ENCODE measurements around the gene FOSL1. TPM values are rescaled to one million over a fixed set of nuclear protein-coding genes. Genes with fewer than 3 reads are reported as not detected.

FOSL1 gene
- total RNA-seq, 1 experiment from 2014 or later = 125 TPM

GRCh38 chr11:65919573-65920371 lies 19.6 kb upstream of the FOSL1 start:
- Histone ChIP-seq H3K4me3 (replicated peaks in 1 of 2; ENCODE audit: low read depth in 1 of 2, low read length in 2 of 2) (peak overlapping the region; percentile 74 to 94), H3K36me3 (ENCODE audit: control insufficient read depth in 1 of 2, insufficient read depth in 2 of 2, low read length in 2 of 2) (peaks cover 5 to 27% of the 10 kb centered on the region in 2 experiments; a peak in 3 of 4 replicates), H3K27me3 (ENCODE audit: insufficient read depth, low read length) (no peaks in the 10 kb centered on the region), H2AFZ (ENCODE audit: low read depth, low read length, poor library complexity, severe bottlenecking) (no peak overlapping the region), H3K9me3 (ENCODE audit: control insufficient read depth in 1 of 2, insufficient read depth in 1 of 2, low read depth in 1 of 2, low read length in 2 of 2) (no peaks in the 10 kb centered on the region), H3K9ac (ENCODE audit: low read length) (peak overlapping the region; percentile 80), H3K4me2 (ENCODE audit: low read length) (peak overlapping the region; percentile 96), H3K4me1 (ENCODE audit: control insufficient read depth in 1 of 2, insufficient read depth in 2 of 2, low read length in 2 of 2) (peaks cover 35 to 47% of the 10 kb centered on the region in 2 experiments), H3K79me2 (ENCODE audit: insufficient read depth, low read length) (peaks cover 44% of the 10 kb centered on the region), H3K9me2 (ENCODE audit: insufficient read depth) (no peaks in the 10 kb centered on the region), H3K27ac (ENCODE audit: low read depth, low read length) (peak overlapping the region; percentile 71), H4K20me1 (ENCODE audit: insufficient read depth) (no peaks in the 10 kb centered on the region)
- no peak for TF ChIP-seq POLR2AphosphoS5 (IDR thresholded peaks at IDR 0.05; ENCODE audit: low read depth, low read length)
- no peak for TF ChIP-seq CEBPB (IDR thresholded peaks at IDR 0.05; ENCODE audit: low read depth)
- TF ChIP-seq YY1 (IDR thresholded peaks at IDR 0.05; ENCODE audit: extremely low read depth, insufficient replicate concordance, low read depth, low read length) = no peak
- TF ChIP-seq EGR1 (IDR thresholded peaks at IDR 0.05; ENCODE audit: low read depth) = no peak
- TF ChIP-seq FOSL1 (IDR thresholded peaks at IDR 0.05; ENCODE audit: low read depth) = no peak
- ChIA-PET CTCF (interaction anchor here (1.2 kb wide), 1 partner anchor 31 kb away, joined by 4 read pairs; the partner anchor contains the start of gene FIBP), POLR2A (interaction anchor here (0.6 kb wide), 1 partner anchor 29 kb away, joined by 3 read pairs; the partner anchor contains the start of gene CCDC85B), RAD21 (ENCODE audit: low non-redundant PET in 1 of 2, low total read pairs in 2 of 2, uncharacterized antibody in 2 of 2, unreplicated experiment in 2 of 2) (no interaction called here)
- peak; percentile 24 for ATAC-seq
- DNase-seq (ENCODE audit: low read depth, low spot score) = no peak
- BruUV-seq (replicated peaks) = no TSS peak
- intact Hi-C loops (cut with micrococcal nuclease) = no loop called here

- ATAC-seq = peak; percentile 75
- Histone ChIP-seq H3K9ac (ENCODE audit: low read length) (peak within 1 kb of the TSS; percentile 99), H3K79me2 (ENCODE audit: insufficient read depth, low read length) (peaks cover 44% of the 10 kb centered on the region), H3K4me2 (ENCODE audit: low read length) (peak within 1 kb of the TSS; percentile 96), H4K20me1 (ENCODE audit: insufficient read depth) (no peaks in the 10 kb centered on the region), H2AFZ (ENCODE audit: low read depth, low read length, poor library complexity, severe bottlenecking) (no peak within 1 kb of the TSS), H3K9me3 (ENCODE audit: control insufficient read depth in 1 of 2, insufficient read depth in 1 of 2, low read depth in 1 of 2, low read length in 2 of 2) (no peaks in the 10 kb centered on the region), H3K9me2 (ENCODE audit: insufficient read depth) (no peaks in the 10 kb centered on the region), H3K4me3 (replicated peaks in 1 of 2; ENCODE audit: low read depth in 1 of 2, low read length in 2 of 2) (peak within 1 kb of the TSS; percentile 94 to 95), H3K27ac (ENCODE audit: low read depth, low read length) (peak within 1 kb of the TSS; percentile 95), H3K36me3 (ENCODE audit: control insufficient read depth in 1 of 2, insufficient read depth in 2 of 2, low read length in 2 of 2) (peaks cover 5 to 27% of the 10 kb centered on the region in 2 experiments; a peak in 3 of 4 replicates), H3K4me1 (ENCODE audit: control insufficient read depth in 1 of 2, insufficient read depth in 2 of 2, low read length in 2 of 2) (peaks cover 39 to 53% of the 10 kb centered on the region in 2 experiments), H3K27me3 (ENCODE audit: insufficient read depth, low read length) (no peaks in the 10 kb centered on the region)
- ChIA-PET POLR2A (interaction anchor here (0.6 kb wide), 1 partner anchor 29 kb away, joined by 3 read pairs; the partner anchor contains the start of gene CCDC85B), CTCF (no interaction called here), RAD21 (ENCODE audit: low non-redundant PET in 1 of 2, low total read pairs in 2 of 2, uncharacterized antibody in 2 of 2, unreplicated experiment in 2 of 2) (no interaction called here)
- peak; percentile 92 for DNase-seq (ENCODE audit: low read depth, low spot score)
- BruUV-seq (replicated peaks) = no TSS peak
- intact Hi-C loops (cut with micrococcal nuclease) = no loop called here
- TF ChIP-seq TCF7L2 (IDR thresholded peaks at IDR 0.05; ENCODE audit: borderline replicate concordance, extremely low read depth, insufficient read depth, insufficient read length) (peak; percentile 43), ATF3 (IDR thresholded peaks at IDR 0.05) (no peak), ZBTB33 (IDR thresholded peaks at IDR 0.05; ENCODE audit: extremely low read depth, insufficient replicate concordance, low read length) (peak; percentile 83), CTCF (IDR thresholded peaks at IDR 0.05 in 2 of 3, conservative IDR thresholded peaks at IDR 0.05 in 1 of 3; ENCODE audit: borderline replicate concordance in 1 of 3, insufficient read depth in 1 of 3, low read depth in 2 of 3, low read length in 2 of 3) (no peak), ZFX (IDR thresholded peaks at IDR 0.05) (0 out of 2 replicates have a peak, but pooled peaks have one; percentile 36), MAX (IDR thresholded peaks at IDR 0.05) (no peak), EZH2 (IDR thresholded peaks at IDR 0.05) (no peak), CBX3 (IDR thresholded peaks at IDR 0.05; ENCODE audit: low read depth) (no peak), FOSL1 (IDR thresholded peaks at IDR 0.05; ENCODE audit: low read depth) (no peak), POLR2A (IDR thresholded peaks at IDR 0.05; ENCODE audit: borderline replicate concordance, extremely low read depth, insufficient read depth, insufficient read length) (no peak), JUND (IDR thresholded peaks at IDR 0.05) (no peak)
These were observed 19.0 kb upstream of the FOSL1 start, which contains the start of gene DRAP1 for GRCh38 chr11:65919141-65919572. TSS of gene DRAP1 (plus strand) at chr11:65919426. CDS start at chr11:65919502, 76 bp downstream.
